ENCODE measurements around the gene ILKAP.
A peak's percentile ranks its signal among the peaks of the same experiment; 100 is the strongest.

Gene ILKAP

GRCh38 chr2:238236571-238236970 is 33.1 kb upstream of the ILKAP start:
- DNase-seq (ENCODE audit: low read depth) = no peak

DNA sequence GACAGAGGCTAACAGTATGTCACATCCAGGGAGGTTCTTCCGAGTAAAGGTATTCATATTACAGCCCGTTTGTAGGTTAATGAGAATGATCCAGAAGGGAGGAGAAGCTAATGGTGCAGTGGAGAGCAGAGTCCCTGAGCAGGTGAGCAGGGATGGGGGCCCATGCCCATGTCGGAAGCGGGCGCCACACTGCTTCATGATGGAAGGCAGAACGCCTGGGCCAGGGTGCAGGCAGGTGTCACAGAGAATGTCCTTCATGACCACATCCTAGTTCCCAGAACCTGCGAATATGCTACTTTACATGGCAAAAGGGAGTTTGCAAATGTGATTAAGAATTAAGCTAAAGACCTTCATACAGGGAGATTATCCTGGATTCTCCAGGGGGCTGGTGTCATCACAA is 32.4 kb upstream of the ILKAP start:
- no peak for DNase-seq (ENCODE audit: low read depth)

DNA sequence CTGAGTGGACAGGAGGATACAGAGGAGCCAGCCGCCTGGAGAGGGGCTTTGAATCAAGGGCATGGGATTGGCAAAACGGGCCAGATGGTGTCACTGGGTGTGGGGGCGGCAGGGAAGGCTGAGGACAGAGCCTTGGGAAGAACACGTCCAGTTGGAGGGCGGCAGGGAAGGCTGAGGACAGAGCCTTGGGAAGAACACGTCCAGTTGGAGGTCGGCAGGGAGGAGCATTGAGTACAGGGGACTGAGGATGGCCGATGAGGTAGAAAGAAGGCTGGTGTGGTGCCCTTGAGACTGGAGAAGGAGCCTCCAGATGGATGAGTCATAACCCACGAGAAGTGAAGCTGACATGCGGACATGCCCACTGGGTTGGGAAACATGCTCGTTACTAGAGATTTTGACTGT is 31.8 kb upstream of the ILKAP start:
- DNase-seq (ENCODE audit: low read depth) = no peak

DNA sequence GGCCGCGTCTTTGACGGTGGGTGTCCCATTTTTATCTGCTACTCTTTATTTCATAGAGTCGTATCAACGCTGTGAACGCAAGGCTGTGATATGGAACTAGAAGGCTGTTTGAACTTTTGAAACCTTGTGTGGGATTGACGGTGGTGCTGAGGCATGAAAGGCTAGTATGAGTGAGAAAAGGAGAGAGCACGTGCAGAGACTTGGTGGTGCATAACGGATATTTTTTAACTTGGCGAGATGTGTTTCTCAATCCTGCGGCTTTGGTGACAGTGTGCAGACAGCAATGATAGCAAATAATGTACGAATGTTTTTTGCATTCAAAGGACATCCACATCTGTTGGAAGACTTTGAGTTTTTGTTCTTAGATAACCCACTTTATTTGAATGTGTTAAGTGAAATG is 30.1 kb upstream of the ILKAP start:
- DNase-seq (ENCODE audit: low read depth) = no peak

DNA sequence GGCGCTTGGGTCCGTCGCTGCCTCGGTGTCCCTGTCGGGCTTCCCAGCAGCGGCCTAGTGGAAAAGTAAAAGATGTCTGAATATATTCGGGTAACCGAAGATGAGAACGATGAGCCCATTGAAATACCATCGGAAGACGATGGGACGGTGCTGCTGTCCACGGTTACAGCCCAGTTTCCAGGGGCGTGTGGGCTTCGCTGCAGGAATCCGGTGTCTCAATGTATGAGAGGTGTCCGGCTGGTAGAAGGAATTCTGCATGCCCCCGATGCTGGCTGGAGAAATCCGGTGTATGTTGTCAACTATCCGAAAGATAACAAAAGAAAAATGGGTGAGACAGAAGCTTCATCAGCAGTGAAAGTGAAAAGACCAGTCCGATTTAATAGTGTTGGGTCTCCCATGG is 28.3 kb upstream of the ILKAP start:
- DNase-seq (ENCODE audit: low read depth) = no peak

DNA sequence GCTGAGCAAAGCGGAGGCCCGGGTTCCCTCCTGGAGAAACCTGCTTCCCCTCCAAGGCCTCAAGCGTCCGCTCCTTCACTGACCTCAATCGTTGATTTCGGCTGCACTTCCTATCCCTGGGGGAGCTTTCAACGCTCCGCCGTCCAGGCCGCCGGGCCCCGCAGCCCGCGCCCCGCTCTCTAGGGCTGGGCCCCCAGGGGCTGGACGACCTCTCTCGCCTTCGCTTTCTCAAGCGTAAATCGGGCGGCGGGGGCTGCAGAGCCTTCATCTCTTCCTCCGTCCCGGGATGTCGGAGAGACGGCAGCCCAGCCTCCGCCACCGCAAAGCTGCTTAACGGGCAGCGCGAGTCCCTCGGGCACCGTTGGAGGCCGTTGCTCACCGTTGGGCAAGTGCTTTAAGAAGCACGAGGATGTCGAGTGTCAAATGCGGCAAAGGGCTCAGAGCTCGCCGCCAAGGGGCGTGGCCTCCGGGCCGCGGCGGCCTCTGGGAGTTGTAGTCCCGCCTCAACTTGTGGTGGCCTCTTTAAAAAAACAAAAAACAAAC is 27.8 kb upstream of the ILKAP start:
- peak; percentile 65 for DNase-seq (ENCODE audit: low read depth)

GRCh38 chr2:238230699-238231098 is 27.2 kb upstream of the ILKAP start:
- DNase-seq (ENCODE audit: low read depth) = no peak

GRCh38 chr2:238228700-238229099 is 25.2 kb upstream of the ILKAP start:
- no peak for DNase-seq (ENCODE audit: low read depth)

DNA sequence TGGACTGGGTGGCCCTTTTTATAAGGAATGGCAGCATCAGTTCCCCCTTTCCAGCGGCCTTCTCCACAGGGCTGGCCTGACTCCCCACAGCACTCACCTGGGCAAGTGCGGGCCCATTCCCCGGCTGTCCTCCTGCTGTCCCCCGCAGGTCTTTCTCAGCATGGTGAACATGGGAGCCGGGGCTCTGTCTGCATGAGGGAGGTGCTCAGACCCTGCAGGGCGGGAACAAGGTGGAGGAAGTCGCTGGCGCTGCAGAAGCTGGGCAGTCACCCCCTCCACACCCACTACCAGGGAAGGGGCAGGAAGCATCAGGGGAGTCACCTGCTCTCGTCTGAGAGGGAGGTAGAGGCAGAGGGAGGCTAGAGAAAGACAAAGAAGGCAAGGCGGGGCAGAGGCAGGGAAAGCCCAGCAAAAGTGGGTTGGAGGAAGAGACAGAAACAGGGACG is 24.1 kb upstream of the ILKAP start:
- no peak for DNase-seq (ENCODE audit: low read depth)

- no peak for DNase-seq (ENCODE audit: low read depth)
Observed at GRCh38 chr2:238226698-238227586, 23.4 kb upstream of the ILKAP start.

- no peak for DNase-seq (ENCODE audit: low read depth)
Observed at GRCh38 chr2:238225911-238226697, 22.6 kb upstream of the ILKAP start.

DNA sequence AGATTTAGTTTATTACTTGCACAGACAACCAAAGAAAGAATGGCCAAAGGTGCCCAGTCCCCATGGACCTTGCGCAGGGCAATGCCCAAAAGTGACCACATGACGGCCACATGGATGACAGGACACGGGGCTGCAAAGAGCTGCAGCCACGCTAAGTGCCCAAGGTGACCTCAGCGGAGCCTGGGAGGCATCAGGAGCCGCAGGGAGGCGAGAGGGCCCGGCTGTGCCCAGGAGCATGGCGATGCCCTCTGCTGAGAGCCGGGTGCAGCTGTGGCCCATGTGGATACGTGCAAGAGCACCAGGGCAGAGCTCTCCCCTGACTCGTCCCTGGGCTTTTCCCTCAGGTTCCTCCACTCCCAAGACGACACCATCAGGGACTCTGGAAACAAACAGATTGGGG is 21.6 kb upstream of the ILKAP start:
- no peak for DNase-seq (ENCODE audit: low read depth)

- no peak for DNase-seq (ENCODE audit: low read depth)
Observed at GRCh38 chr2:238224356-238225035, 21.0 kb upstream of the ILKAP start.

- DNase-seq (ENCODE audit: low read depth) = no peak
Observed at GRCh38 chr2:238220892-238221521, 17.5 kb upstream of the ILKAP start.

GRCh38 chr2:238220274-238220891 is 16.9 kb upstream of the ILKAP start:
- no peak for DNase-seq (ENCODE audit: low read depth)

GRCh38 chr2:238216651-238217184 is 13.2 kb upstream of the ILKAP start:
- no peak for DNase-seq (ENCODE audit: low read depth)

DNA sequence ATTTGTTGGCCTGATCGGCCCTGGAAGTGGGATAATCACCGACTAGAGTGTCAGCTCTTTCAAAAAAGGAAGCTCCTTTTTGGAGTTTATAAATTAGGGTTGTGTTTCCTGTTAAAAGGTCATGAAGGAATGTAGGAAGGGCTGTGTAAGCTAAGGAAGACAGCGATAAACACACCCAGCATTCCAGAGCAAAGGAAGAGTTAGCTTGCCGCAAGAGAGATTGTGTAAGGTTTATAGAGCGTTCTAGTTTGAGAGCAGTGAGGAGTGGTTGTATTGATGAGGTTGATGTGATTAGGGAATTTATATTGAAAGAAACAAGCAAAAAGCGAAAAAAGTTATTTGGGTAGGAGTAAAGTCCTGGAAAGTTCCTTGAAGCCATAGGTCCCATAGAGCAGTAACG is 3.5 kb upstream of the ILKAP start:
- no peak for DNase-seq (ENCODE audit: low read depth)

DNA sequence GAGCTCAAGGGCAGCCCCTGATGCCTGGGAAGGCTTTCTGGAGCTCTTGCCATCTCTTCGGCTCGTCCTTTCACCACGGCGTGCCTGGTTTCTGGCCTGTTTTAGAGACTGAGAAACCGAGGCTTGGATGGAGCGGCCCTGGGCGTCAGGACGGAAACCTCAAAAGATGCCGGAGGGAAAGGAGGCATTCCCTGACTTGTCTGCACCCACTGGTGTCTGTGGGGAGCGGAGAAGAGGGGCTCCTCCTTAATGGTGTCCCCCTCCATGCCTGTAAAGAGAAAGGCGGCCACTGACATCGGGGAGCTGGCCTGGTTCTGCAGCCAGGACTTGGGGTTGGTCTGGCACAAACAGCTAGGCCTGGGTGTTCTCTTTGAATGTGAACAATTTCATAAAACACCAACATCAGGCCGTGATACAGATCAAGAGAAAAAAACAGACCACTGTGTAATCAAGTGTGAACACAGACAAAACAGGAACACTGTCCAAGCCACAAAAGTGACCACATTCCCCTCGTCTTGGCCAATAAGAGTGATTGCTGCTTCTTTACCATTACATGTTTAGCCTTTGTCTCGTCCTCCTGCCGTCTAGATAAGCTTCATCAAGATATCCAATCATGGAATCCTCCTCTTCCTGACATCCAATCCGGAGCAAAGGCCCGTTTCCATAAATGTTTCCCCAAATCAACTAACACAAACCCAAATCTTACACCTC is 633 bp upstream of the ILKAP start:
- peak; percentile 91 for DNase-seq (ENCODE audit: low read depth)

GRCh38 chr2:238202326-238203093 is 985 bp downstream of the ILKAP start:
- no peak for DNase-seq (ENCODE audit: low read depth)

DNA sequence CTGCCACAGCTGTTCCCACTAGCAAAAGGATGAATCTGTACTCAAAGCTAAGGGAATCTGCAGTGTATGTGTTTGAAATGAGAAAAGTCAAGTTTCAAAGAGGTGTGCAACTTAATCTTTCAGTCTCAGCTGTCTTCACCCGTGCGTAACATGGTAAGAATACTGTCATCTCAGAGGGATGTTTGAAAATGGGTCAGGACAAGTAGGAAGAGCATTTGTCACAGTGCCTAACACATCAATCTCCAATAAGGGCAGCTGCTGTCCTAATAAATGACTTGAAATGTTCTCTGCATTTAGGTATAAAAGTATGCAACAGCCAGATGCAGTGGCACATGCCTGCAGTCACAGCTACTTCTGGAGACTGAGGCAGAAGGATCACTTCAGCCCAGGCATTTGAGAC is 13.1 kb downstream of the ILKAP start:
- no peak for DNase-seq (ENCODE audit: low read depth)
